ENCODE results near the gene DKK3.

- TF ChIP-seq EZH2 (IDR thresholded peaks at IDR 0.05), result no peak
- TF ChIP-seq POLR2AphosphoS5 (IDR thresholded peaks at IDR 0.05; ENCODE audit: borderline replicate concordance, low read depth, low read length), result no peak
- TF ChIP-seq FOXP2 (optimal IDR thresholded peaks at IDR 0.05; ENCODE audit: control extremely low read depth, extremely low read length, insufficient read depth), result no peak
Observed at GRCh38 chr11:11966826-11967668, 41.4 kb downstream of the DKK3 start.

Measured in SK-N-MC (cell line).